H1 (cell line): ENCODE results near the gene KLHL33. TPM values are rescaled to one million over a fixed set of nuclear protein-coding genes. Genes with fewer than 3 reads are reported as not detected.

Source experiments
- CTCF ChIA-PET: fragments of 300-600 bp; sonication (Branson Sonifier 250); formaldehyde crosslinking; loops from one replicate; lab custom pipeline; 2021; ENCODE audit not compliant: partially characterized antibody; lab: Charles Lee
- POLR2A ChIA-PET: fragments of 300-600 bp; sonication (Branson Sonifier 250); formaldehyde crosslinking; loops from one replicate; lab custom pipeline; 2021; ENCODE audit warnings: inconsistent platforms; ENCODE audit not compliant: partially characterized antibody; lab: Charles Lee
- DNase-seq, 2 experiments: peaks; one replicate each; pipeline versions ENCODE4 v3.0.0 to v3.0.0-alpha.2; 2010 to 2022; ENCODE audit warnings: low spot score in 2 of 2, low read depth in 1 of 2, mixed read lengths in 1 of 2
- FAIRE-seq: peaks from 2 replicates; lab custom pipeline; 2011; peaks lifted over from hg19 to GRCh38; lab: Jason Lieb, UNC
- H2AFZ ChIP-seq: 2 replicates; pipeline ENCODE4 v1.8.1; 2012; ENCODE audit warnings: low read length, inconsistent platforms
- H2AK5ac ChIP-seq: 2 replicates; pipeline ENCODE4 v1.6.1; 2013; ENCODE audit warnings: low read depth, low read length
- H2BK120ac ChIP-seq: replicated peaks from 2 replicates; pipeline ENCODE3; 2013; ENCODE audit warnings: low read depth, low read length, inconsistent platforms
- H2BK12ac ChIP-seq: 2 replicates; pipeline ENCODE4 v1.6.1; 2013; ENCODE audit warnings: low read depth, low read length
- H2BK15ac ChIP-seq: 2 replicates; pipeline ENCODE4 v1.6.1; 2013; ENCODE audit warnings: low read length
- H2BK20ac ChIP-seq: 2 replicates; pipeline ENCODE4 v1.6.1; 2013; ENCODE audit warnings: low read length
- H2BK5ac ChIP-seq: 2 replicates; pipeline ENCODE4 v1.6.1; 2013; ENCODE audit warnings: low read depth, low read length
- H3K14ac ChIP-seq: 2 replicates; pipeline ENCODE4 v1.6.1; 2013; ENCODE audit warnings: inconsistent platforms; ENCODE audit not compliant: insufficient read length
- H3K18ac ChIP-seq: 2 replicates; pipeline ENCODE4 v1.6.1; 2013; ENCODE audit warnings: low read length; ENCODE audit errors: extremely low read depth
- H3K23ac ChIP-seq: 2 replicates; pipeline ENCODE4 v1.6.1; 2013; ENCODE audit warnings: inconsistent platforms; ENCODE audit not compliant: insufficient read length
- H3K23me2 ChIP-seq: 2 replicates; pipeline ENCODE4 v1.6.1; 2013; ENCODE audit warnings: low read depth, low read length
- H3K27ac ChIP-seq: 2 replicates; pipeline ENCODE4 v1.6.1; 2011; ENCODE audit warnings: low read depth, low read length, inconsistent platforms
- H3K27me3 ChIP-seq, 4 experiments: replicated peaks in 1 of 4; 1 replicate in 1 of 4; 2 replicates in 3 of 4; pipeline versions ENCODE4 v1.6.1 to v1.8.1; 2011 to 2013; ENCODE audit warnings: low read length in 3 of 4, mild to moderate bottlenecking in 3 of 4, inconsistent platforms in 2 of 4, mixed read lengths in 2 of 4, moderate library complexity in 1 of 4; ENCODE audit not compliant: control insufficient read depth in 3 of 4, insufficient read depth in 3 of 4; ENCODE audit errors: extremely low read depth in 1 of 4
- H3K36me3 ChIP-seq, 4 experiments: 2 replicates each; pipeline versions ENCODE4 v1.6.1 to v1.8.1; 2011 to 2013; ENCODE audit warnings: mild to moderate bottlenecking in 4 of 4, low read length in 3 of 4, moderate library complexity in 2 of 4, control low read depth in 1 of 4, inconsistent platforms in 1 of 4; ENCODE audit not compliant: insufficient read depth in 4 of 4, control insufficient read depth in 2 of 4
- H3K4ac ChIP-seq: replicated peaks from 2 replicates; pipeline ENCODE3; 2013; ENCODE audit warnings: low read length, low read depth, mixed read lengths, inconsistent platforms; ENCODE audit not compliant: insufficient read length
- H3K4me1 ChIP-seq, 4 experiments: replicated peaks in 1 of 4; 1 replicate in 1 of 4; 2 replicates in 3 of 4; pipeline versions ENCODE4 v1.6.1 to v1.8.1; 2011 to 2013; ENCODE audit warnings: low read length in 3 of 4, inconsistent platforms in 2 of 4, mixed read lengths in 1 of 4; ENCODE audit not compliant: insufficient read depth in 4 of 4, control insufficient read depth in 3 of 4
- H3K4me2 ChIP-seq, 2 experiments: 2 replicates each; pipeline versions ENCODE4 v1.6.1 to v1.8.1; 2011 to 2013; ENCODE audit warnings: low read depth in 2 of 2, low read length in 2 of 2, control low read depth in 1 of 2, inconsistent platforms in 1 of 2, mild to moderate bottlenecking in 1 of 2; ENCODE audit not compliant: insufficient read depth in 1 of 2
- H3K4me3 ChIP-seq, 4 experiments: fragments of 200-600, 300-600 bp in 1 of 4; sonication (generic), shearing (Covaris generic), sonication (Bioruptor Twin) in 1 of 4; 2 replicates each; pipeline versions ENCODE4 v1.5.1 to v1.8.1; 2011 to 2016; ENCODE audit warnings: low read length in 4 of 4, low read depth in 3 of 4, control low read depth in 2 of 4, inconsistent platforms in 2 of 4, mild to moderate bottlenecking in 2 of 4, mixed read lengths in 1 of 4, moderate library complexity in 1 of 4; ENCODE audit not compliant: insufficient read depth in 2 of 4; ENCODE audit errors: extremely low read depth in 1 of 4
- H3K56ac ChIP-seq: replicated peaks from 2 replicates; pipeline ENCODE3; 2013; ENCODE audit warnings: low read depth, mild to moderate bottlenecking, mixed read lengths, low read length, inconsistent platforms; ENCODE audit not compliant: insufficient read length
- H3K79me1 ChIP-seq: 2 replicates; pipeline ENCODE4 v1.6.1; 2013; ENCODE audit warnings: low read depth, low read length, control low read depth
- H3K79me2 ChIP-seq, 2 experiments: 2 replicates each; pipeline versions ENCODE4 v1.6.1 to v1.8.1; 2012 to 2013; ENCODE audit warnings: low read length in 2 of 2, mild to moderate bottlenecking in 2 of 2, inconsistent platforms in 1 of 2; ENCODE audit not compliant: insufficient read depth in 2 of 2, control insufficient read depth in 1 of 2
- H3K9ac ChIP-seq, 4 experiments: replicated peaks in 1 of 4; 1 replicate in 1 of 4; 2 replicates in 3 of 4; pipeline versions ENCODE4 v1.6.1 to v1.8.1; 2011 to 2013; ENCODE audit warnings: low read depth in 3 of 4, low read length in 3 of 4, control low read depth in 2 of 4, mild to moderate bottlenecking in 2 of 4, moderate library complexity in 2 of 4, inconsistent platforms in 1 of 4; ENCODE audit errors: extremely low read depth in 1 of 4
- H3K9me3 ChIP-seq, 2 experiments: 2 replicates each; pipeline versions ENCODE4 v1.6.1 to v1.8.1; 2012 to 2013; ENCODE audit warnings: mild to moderate bottlenecking in 2 of 2, moderate library complexity in 2 of 2, control low read depth in 1 of 2, inconsistent platforms in 1 of 2, low read depth in 1 of 2, low read length in 1 of 2, mixed read lengths in 1 of 2; ENCODE audit not compliant: insufficient read depth in 2 of 2
- H4K20me1 ChIP-seq, 2 experiments: replicated peaks in 1 of 2; 2 replicates each; pipeline versions ENCODE3 to v1.8.1; 2011 to 2013; ENCODE audit warnings: inconsistent platforms in 2 of 2, low read length in 2 of 2, mild to moderate bottlenecking in 1 of 2; ENCODE audit not compliant: insufficient read depth in 2 of 2, control insufficient read depth in 1 of 2
- H4K5ac ChIP-seq: 2 replicates; pipeline ENCODE4 v1.6.1; 2013; ENCODE audit warnings: low read length, low read depth, mixed read lengths, inconsistent platforms; ENCODE audit not compliant: insufficient read length
- H4K8ac ChIP-seq: 2 replicates; pipeline ENCODE4 v1.8.0; 2013; ENCODE audit warnings: mild to moderate bottlenecking, moderate library complexity, low read length, inconsistent platforms; ENCODE audit not compliant: insufficient read depth; ENCODE audit errors: extremely low read depth
- H4K91ac ChIP-seq: replicated peaks from 2 replicates; pipeline ENCODE3; 2013; ENCODE audit warnings: low read length, mixed read lengths, inconsistent platforms; ENCODE audit not compliant: insufficient read length
- ASH2L ChIP-seq: fragments of 200-600, 300-600 bp; sonication (generic); IDR thresholded peaks from one replicate; pipeline ENCODE4 v1.7.1; 2017; ENCODE audit warnings: low read length
- CBX5 ChIP-seq: fragments of 300-800, 300-1000 bp; sonication (generic); IDR thresholded peaks from 2 replicates; pipeline ENCODE4 v1.7.1; 2016; ENCODE audit warnings: antibody characterized with exemption, low read length, low read depth
- CHD1 ChIP-seq: IDR thresholded peaks from 2 replicates; pipeline ENCODE4 v1.6.1; 2012; ENCODE audit warnings: low read depth, low read length, improper control_type of control experiment
- EZH2 ChIP-seq: fragments of 200-600 bp; sonication (generic); IDR thresholded peaks from 2 replicates; pipeline ENCODE4 v1.7.1; 2012; ENCODE audit warnings: low read depth, mild to moderate bottlenecking, moderate library complexity, low read length, inconsistent platforms; ENCODE audit not compliant: severe bottlenecking
- JUND ChIP-seq: IDR thresholded peaks from 2 replicates; pipeline ENCODE4 v1.6.1; 2011; ENCODE audit warnings: mild to moderate bottlenecking, improper control_type of control experiment, low read length
- KDM1A ChIP-seq: fragments of 200-600, 300-600 bp; sonication (generic); IDR thresholded peaks from 2 replicates; pipeline ENCODE4 v1.7.1; 2016; ENCODE audit warnings: mild to moderate bottlenecking, low read length, borderline replicate concordance
- KDM4A ChIP-seq: IDR thresholded peaks from one replicate; pipeline ENCODE4 v1.7.1; 2012; ENCODE audit warnings: low read depth, mild to moderate bottlenecking, moderate library complexity, low read length, inconsistent platforms; ENCODE audit not compliant: severe bottlenecking
- NANOG ChIP-seq: IDR thresholded peaks from 2 replicates; pipeline ENCODE4 v1.6.1; 2011; ENCODE audit warnings: low read length, low read depth, mild to moderate bottlenecking, inconsistent platforms; ENCODE audit not compliant: insufficient read depth, poor library complexity, severe bottlenecking
- SP1 ChIP-seq: IDR thresholded peaks from 2 replicates; pipeline ENCODE4 v1.6.1; 2011; ENCODE audit warnings: low read depth, low read length
- SUZ12 ChIP-seq: fragments of 200-600 bp; sonication (generic); IDR thresholded peaks from 2 replicates; pipeline ENCODE4 v1.6.1; 2012; ENCODE audit warnings: mild to moderate bottlenecking, inconsistent platforms, low read length, moderate library complexity, mixed read lengths
- WGBS, 2 experiments: shearing (Covaris generic) in 1 of 2; methylation state at CpG; one replicate each; pipeline versions ENCODE4 v1.1.6 to v1.1.7; 2013 to 2015; ENCODE audit warnings: low lambda C conversion rate in 2 of 2, mixed read lengths in 2 of 2, inconsistent platforms in 1 of 2, low coverage in 1 of 2, missing lambda C conversion rate in 1 of 2; ENCODE audit not compliant: insufficient replicate concordance in 2 of 2, insufficient coverage in 1 of 2, insufficient read length in 1 of 2; ENCODE audit errors: extremely low coverage in 1 of 2, missing lambda C conversion rate in 1 of 2; 5-methylcytosine and 5-hydroxymethylcytosine counted together
- polyA plus RNA-seq, 7 experiments: library from polyadenylated mRNA; depleted of rRNA in 3 of 7; stranded (reverse) in 5 of 7; unstranded in 2 of 7; fragments of >200 nt in 5 of 7; fragments of 200-250 nt in 2 of 7; gene quantifications; 1 replicate in 5 of 7; 2 replicates in 1 of 7; 4 replicates in 1 of 7; pipeline versions ENCODE4 v1.2.1 to v1.2.3, GENCODE V29; 2011 to 2013; ENCODE audit warnings: missing spikeins in 2 of 7, mixed read lengths in 2 of 7
- total RNA-seq: library from RNA; stranded (reverse); fragmentation: NEBNext Ultra II Directional; extraction: Animal tissue kit (Norgen Biotek cat#: 25700); gene quantifications from 2 replicates; pipeline ENCODE4 v1.2.1, GENCODE V29; 2021
- TF ChIP-seq, protein P1 (sequence below): IDR thresholded peaks from 2 replicates; pipeline ENCODE4 v1.6.1; 2012; ENCODE audit warnings: inconsistent platforms
- TF ChIP-seq, protein P2 (sequence below): IDR thresholded peaks from 2 replicates; pipeline ENCODE4 v1.6.1; 2011; ENCODE audit warnings: low read depth, mild to moderate bottlenecking, low read length; ENCODE audit not compliant: insufficient read depth

KLHL33 gene
- total and polyA plus RNA-seq, 2 of the 8 experiments (the other 6 are each of a cell fraction or from before 2014, with no cell fraction given) = 0.11 to 0.17 TPM

DNA sequence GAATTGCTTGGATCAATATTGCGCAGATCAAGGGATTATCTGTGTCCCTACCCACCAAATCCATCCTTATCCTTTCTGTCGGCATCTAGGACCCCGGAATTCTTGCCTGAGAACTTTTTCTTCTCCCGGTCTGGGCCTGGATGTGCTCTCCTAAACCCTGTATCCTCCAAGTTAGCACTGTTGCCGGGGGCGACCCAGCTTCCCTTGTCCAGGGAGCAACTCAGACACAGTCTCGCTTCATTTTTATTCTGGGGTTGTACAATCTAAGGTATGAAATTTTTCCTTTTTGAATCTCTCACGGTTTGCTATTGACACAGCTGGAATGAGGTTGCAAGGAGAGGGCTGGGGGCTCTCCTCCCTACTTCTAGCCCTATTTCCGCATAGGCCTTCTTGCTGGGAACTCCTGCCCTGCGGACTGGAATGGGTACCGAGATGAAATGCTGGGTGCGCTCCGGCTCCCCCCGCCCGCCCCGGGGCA, 32.8 kb upstream of the KLHL33 start:
- H3K14ac ChIP-seq = no peak overlapping the region
- H3K4me1 ChIP-seq = peaks cover 0 to 5% (median 2%) of the 10 kb centered on the region in 4 experiments; a peak in 3 of 7 replicates
- peaks cover 7 to 15% (median 14%) of the 10 kb centered on the region in 4 experiments; a peak in 7 of 8 replicates for H3K36me3 ChIP-seq
- peak overlapping the region in 1 of 4 experiments; percentile 92; a peak in 2 of 7 replicates for H3K9ac ChIP-seq
- H2AFZ ChIP-seq = no peak overlapping the region; the same call in 1 of the 2 replicates
- no peak overlapping the region for H4K5ac ChIP-seq
- H2BK120ac ChIP-seq = no peak overlapping the region
- H2AK5ac ChIP-seq = no peak overlapping the region
- H3K27me3 ChIP-seq = no peaks in the 10 kb centered on the region; a peak in 1 of 7 replicates
- peak overlapping the region; percentile 92 to 100 for H3K4me2 ChIP-seq
- no peak overlapping the region for H3K56ac ChIP-seq
- no peak overlapping the region for H3K27ac ChIP-seq
- WGBS, 2 experiments = 37% methylated on average over 16 of the region's 16 CpGs; no CpG with 5 or more reads in 1 of the 2 experiments
- H2BK15ac ChIP-seq = no peak overlapping the region
- DNase-seq = no peak
- H4K8ac ChIP-seq = peak overlapping the region; percentile 96; the same call in 1 of the 2 replicates
- no peak overlapping the region for H3K23ac ChIP-seq
- no peak overlapping the region for H3K18ac ChIP-seq
- no peak overlapping the region for H2BK12ac ChIP-seq
- no peak for FAIRE-seq
- no peak overlapping the region for H3K4ac ChIP-seq
- ChIA-PET CTCF (interaction anchor here (1.3 kb wide), 1 partner anchor 145 kb away, joined by 3 read pairs; no protein-coding TSS in a partner anchor), POLR2A (interaction anchor here (0.7 to 6.7 kb wide), 24 partner anchors 11 to 686 kb away, joined by 3 to 88 read pairs (median 6); partner anchors contain the start of genes APEX1, KLHL33, OSGEP and PARP2)
- H3K79me1 ChIP-seq = peaks cover 12% of the 10 kb centered on the region; the same call in 1 of the 2 replicates
- H3K79me2 ChIP-seq = peaks cover 14 to 36% of the 10 kb centered on the region in 2 experiments; a peak in 3 of 4 replicates
- no peak overlapping the region for H2BK5ac ChIP-seq
- peaks cover 4 to 7% of the 10 kb centered on the region in 2 experiments for H4K20me1 ChIP-seq
- H4K91ac ChIP-seq = no peak overlapping the region
- no peak overlapping the region for H2BK20ac ChIP-seq
- peaks cover 10% of the 10 kb centered on the region for H3K23me2 ChIP-seq
- H3K9me3 ChIP-seq = no peaks in the 10 kb centered on the region
- H3K4me3 ChIP-seq = peak overlapping the region; percentile 85 to 97 (median 90); a peak in 7 of 8 replicates
- TF ChIP-seq EZH2 (no peak), CBX5 (no peak), JUND (no peak), SP1 (no peak), KDM1A (no peak), KDM4A (no peak), NANOG (no peak), CHD1 (no peak), SUZ12 (no peak), ASH2L (no peak)
- TF ChIP-seq, protein P1, sequence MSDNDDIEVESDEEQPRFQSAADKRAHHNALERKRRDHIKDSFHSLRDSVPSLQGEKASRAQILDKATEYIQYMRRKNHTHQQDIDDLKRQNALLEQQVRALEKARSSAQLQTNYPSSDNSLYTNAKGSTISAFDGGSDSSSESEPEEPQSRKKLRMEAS = no peak
- TF ChIP-seq, protein P2, sequence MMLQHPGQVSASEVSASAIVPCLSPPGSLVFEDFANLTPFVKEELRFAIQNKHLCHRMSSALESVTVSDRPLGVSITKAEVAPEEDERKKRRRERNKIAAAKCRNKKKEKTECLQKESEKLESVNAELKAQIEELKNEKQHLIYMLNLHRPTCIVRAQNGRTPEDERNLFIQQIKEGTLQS = no peak
